GM23338 (cell line): ENCODE data around the gene ARSD. TPM values are rescaled to one million over a fixed set of nuclear protein-coding genes. Genes with fewer than 3 reads are reported as not detected.

Experiments used
- ATAC-seq: fragments of 200-7000 bp; cut with Tn5 transposase; 3 replicates; pipeline ENCODE4 v1.9.1; 2020
- DNase-seq: peaks from one replicate; pipeline ENCODE4 v3.0.0-alpha.2; 2015; ENCODE audit warnings: low spot score
- H2AFZ ChIP-seq: fragments of 200-600 bp; sonication (generic); 2 replicates; pipeline ENCODE4 v1.8.0; 2016; ENCODE audit warnings: antibody characterized with exemption, mild to moderate bottlenecking, moderate library complexity
- H3F3A ChIP-seq: fragments of 200-600 bp; sonication (generic); replicated peaks from 2 replicates; pipeline ENCODE4 v1.8.0; 2017; ENCODE audit warnings: antibody characterized with exemption, mixed run types, low read depth
- H3K27ac ChIP-seq: fragments of 200-600 bp; sonication (generic); 2 replicates; pipeline ENCODE4 v1.6.1; 2016; ENCODE audit warnings: low read depth
- H3K27me3 ChIP-seq: fragments of 200-600 bp; sonication (generic); 2 replicates; pipeline ENCODE4 v1.8.0; 2016; ENCODE audit warnings: mild to moderate bottlenecking, mixed run types, moderate library complexity; ENCODE audit not compliant: insufficient read depth
- H3K36me3 ChIP-seq: fragments of 200-600 bp; sonication (generic); 2 replicates; pipeline ENCODE4 v1.8.0; 2016; ENCODE audit warnings: mild to moderate bottlenecking; ENCODE audit not compliant: insufficient read depth
- H3K4me1 ChIP-seq: fragments of 200-600 bp; sonication (generic); 2 replicates; pipeline ENCODE4 v1.8.0; 2016; ENCODE audit warnings: mild to moderate bottlenecking, moderate library complexity; ENCODE audit not compliant: insufficient read depth
- H3K4me2 ChIP-seq: fragments of 200-600 bp; sonication (generic); 2 replicates; pipeline ENCODE4 v1.7.1; 2017; ENCODE audit warnings: mixed run types
- H3K4me3 ChIP-seq: fragments of 200-600 bp; sonication (generic); 2 replicates; pipeline ENCODE4 v1.6.1; 2016; ENCODE audit warnings: mixed run types
- H3K79me2 ChIP-seq: fragments of 200-600 bp; sonication (generic); replicated peaks from 2 replicates; pipeline ENCODE4 v1.8.0; 2017; ENCODE audit warnings: mild to moderate bottlenecking; ENCODE audit not compliant: insufficient read depth
- H3K9me2 ChIP-seq: fragments of 200-600 bp; sonication (generic); 2 replicates; pipeline ENCODE4 v1.8.0; 2017; ENCODE audit not compliant: insufficient read depth
- H4K20me1 ChIP-seq: fragments of 200-600 bp; sonication (generic); replicated peaks from 2 replicates; pipeline ENCODE4 v1.8.0; 2017; ENCODE audit warnings: mild to moderate bottlenecking; ENCODE audit not compliant: insufficient read depth
- H3K27ac Mint-ChIP-seq: 2 replicates; pipeline ENCODE4 v1.8.0; 2020; ENCODE audit warnings: inconsistent platforms, mild to moderate bottlenecking, moderate library complexity, mixed read lengths
- H3K27me3 Mint-ChIP-seq: 3 replicates; pipeline ENCODE4 v1.8.0; 2022; ENCODE audit warnings: low read depth, mild to moderate bottlenecking, moderate library complexity, mixed read lengths, inconsistent platforms; ENCODE audit not compliant: insufficient read depth, poor library complexity
- H3K36me3 Mint-ChIP-seq: 3 replicates; pipeline ENCODE4 v1.8.0; 2021; ENCODE audit warnings: low read depth, mild to moderate bottlenecking, inconsistent platforms, moderate library complexity, mixed read lengths
- H3K4me1 Mint-ChIP-seq: 3 replicates; pipeline ENCODE4 v1.8.0; 2020; ENCODE audit warnings: mild to moderate bottlenecking, inconsistent platforms, mixed read lengths
- H3K4me3 Mint-ChIP-seq: 3 replicates; pipeline ENCODE4 v1.8.0; 2021; ENCODE audit warnings: moderate library complexity, mild to moderate bottlenecking, inconsistent platforms, mixed read lengths
- H3K9me3 Mint-ChIP-seq: 3 replicates; pipeline ENCODE4 v1.8.0; 2020; ENCODE audit warnings: moderate library complexity, mild to moderate bottlenecking, inconsistent platforms, mixed read lengths
- CREB1 ChIP-seq: fragments of 250-450 bp; sonication (Bioruptor Pico); IDR thresholded peaks from 2 replicates; pipeline ENCODE4 v1.5.0; 2020; ENCODE audit warnings: low read depth, mild to moderate bottlenecking, moderate library complexity
- EZH2 ChIP-seq: fragments of 200-600 bp; sonication (generic); IDR thresholded peaks from one replicate; pipeline ENCODE4 v1.8.0; 2017; ENCODE audit warnings: antibody characterized with exemption, mild to moderate bottlenecking, low read depth; ENCODE audit not compliant: unreplicated experiment
- EZH2phosphoT487 ChIP-seq: fragments of 200-600 bp; sonication (generic); IDR thresholded peaks from one replicate; pipeline ENCODE4 v1.8.1; 2018; ENCODE audit warnings: antibody characterized with exemption; ENCODE audit not compliant: unreplicated experiment
- NANOG ChIP-seq: IDR thresholded peaks from 2 replicates; pipeline ENCODE4 v1.6.1; 2016; ENCODE audit warnings: antibody characterized with exemption, borderline replicate concordance
- POLR2AphosphoS5 ChIP-seq: IDR thresholded peaks from 2 replicates; pipeline ENCODE4 v1.6.1; 2016; ENCODE audit warnings: antibody characterized with exemption, low read depth
- STAT1 ChIP-seq: IDR thresholded peaks from one replicate; pipeline ENCODE4 v1.6.1; 2016; ENCODE audit warnings: antibody characterized with exemption; ENCODE audit not compliant: unreplicated experiment
- ZNF114 ChIP-seq: fragments of 250-450 bp; sonication (Bioruptor Pico); IDR thresholded peaks from 2 replicates; pipeline ENCODE4 v1.5.0; 2020; ENCODE audit warnings: mild to moderate bottlenecking, moderate library complexity
- ZNF331 ChIP-seq: fragments of 250-450 bp; sonication (Bioruptor Pico); IDR thresholded peaks from 2 replicates; pipeline ENCODE4 v1.5.0; 2020; ENCODE audit warnings: low read depth, mild to moderate bottlenecking, moderate library complexity
- polyA plus RNA-seq: library from polyadenylated mRNA; unstranded; fragments of >200 nt; fragmentation: Nextera tagmentation; extraction: Ambion mirVana; gene quantifications from 2 replicates; pipeline ENCODE4 v1.2.1, GENCODE V29; 2016
- total RNA-seq: library from RNA; depleted of rRNA; stranded (reverse); fragments of >200 nt; shearing (Covaris generic); gene quantifications from 2 replicates; pipeline ENCODE4 v1.2.3, GENCODE V29; 2014
- TF ChIP-seq, protein P1 (sequence below), 2 experiments: fragments of 200-600 bp in 1 of 2; sonication (generic) in 1 of 2; conservative IDR thresholded peaks; 2 replicates each; pipeline versions ENCODE4 v1.5.1 to v1.6.1; 2016 to 2017; ENCODE audit warnings: antibody characterized with exemption in 2 of 2, low read depth in 2 of 2, mild to moderate bottlenecking in 2 of 2, moderate library complexity in 1 of 2
- TF ChIP-seq, protein P2 (sequence below): IDR thresholded peaks from 2 replicates; pipeline ENCODE4 v1.6.1; 2016; ENCODE audit warnings: antibody characterized with exemption
- TF ChIP-seq, protein P3 (sequence below): fragments of 250-450 bp; sonication (Bioruptor Pico); IDR thresholded peaks from 2 replicates; pipeline ENCODE4 v1.5.0; 2020; ENCODE audit warnings: mild to moderate bottlenecking, moderate library complexity

ARSD gene
- total and polyA plus RNA-seq, 2 experiments from 2014 or later = 1.3 to 1.7 TPM

DNA sequence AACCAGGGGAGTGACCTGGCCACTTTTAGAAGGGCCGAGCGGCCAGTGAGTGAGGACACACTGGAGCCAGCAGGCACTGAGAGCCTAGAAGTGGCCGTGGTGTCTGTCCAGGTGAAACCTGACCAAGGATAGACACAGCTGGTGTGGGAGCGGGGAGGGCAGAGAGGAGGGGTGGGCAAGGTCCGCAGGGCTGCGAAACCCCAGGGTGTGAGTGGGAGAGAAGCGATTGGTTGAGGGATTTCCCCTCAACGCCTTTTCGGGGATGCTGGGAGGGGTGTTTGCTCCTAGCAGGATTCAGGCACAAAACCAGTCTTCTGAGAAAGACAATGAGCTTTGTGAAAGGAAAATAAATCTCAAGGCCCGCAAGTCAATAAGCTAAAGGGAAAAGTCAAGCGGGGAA lies 33.2 kb upstream of the ARSD start:
- H3F3A ChIP-seq = no peaks in the 10 kb centered on the region
- no peak overlapping the region for H3K27ac Mint-ChIP-seq
- peaks cover 22% of the 10 kb centered on the region for H3K4me1 ChIP-seq
- peaks cover 2% of the 10 kb centered on the region for H3K27me3 Mint-ChIP-seq
- no peak overlapping the region for H2AFZ ChIP-seq
- no peak for TF ChIP-seq STAT1
- TF ChIP-seq, protein P1, sequence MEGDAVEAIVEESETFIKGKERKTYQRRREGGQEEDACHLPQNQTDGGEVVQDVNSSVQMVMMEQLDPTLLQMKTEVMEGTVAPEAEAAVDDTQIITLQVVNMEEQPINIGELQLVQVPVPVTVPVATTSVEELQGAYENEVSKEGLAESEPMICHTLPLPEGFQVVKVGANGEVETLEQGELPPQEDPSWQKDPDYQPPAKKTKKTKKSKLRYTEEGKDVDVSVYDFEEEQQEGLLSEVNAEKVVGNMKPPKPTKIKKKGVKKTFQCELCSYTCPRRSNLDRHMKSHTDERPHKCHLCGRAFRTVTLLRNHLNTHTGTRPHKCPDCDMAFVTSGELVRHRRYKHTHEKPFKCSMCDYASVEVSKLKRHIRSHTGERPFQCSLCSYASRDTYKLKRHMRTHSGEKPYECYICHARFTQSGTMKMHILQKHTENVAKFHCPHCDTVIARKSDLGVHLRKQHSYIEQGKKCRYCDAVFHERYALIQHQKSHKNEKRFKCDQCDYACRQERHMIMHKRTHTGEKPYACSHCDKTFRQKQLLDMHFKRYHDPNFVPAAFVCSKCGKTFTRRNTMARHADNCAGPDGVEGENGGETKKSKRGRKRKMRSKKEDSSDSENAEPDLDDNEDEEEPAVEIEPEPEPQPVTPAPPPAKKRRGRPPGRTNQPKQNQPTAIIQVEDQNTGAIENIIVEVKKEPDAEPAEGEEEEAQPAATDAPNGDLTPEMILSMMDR (conservative IDR thresholded peaks at IDR 0.05; ENCODE audit: low read depth in 2 of 2) = no peak
- TF ChIP-seq, protein P2, sequence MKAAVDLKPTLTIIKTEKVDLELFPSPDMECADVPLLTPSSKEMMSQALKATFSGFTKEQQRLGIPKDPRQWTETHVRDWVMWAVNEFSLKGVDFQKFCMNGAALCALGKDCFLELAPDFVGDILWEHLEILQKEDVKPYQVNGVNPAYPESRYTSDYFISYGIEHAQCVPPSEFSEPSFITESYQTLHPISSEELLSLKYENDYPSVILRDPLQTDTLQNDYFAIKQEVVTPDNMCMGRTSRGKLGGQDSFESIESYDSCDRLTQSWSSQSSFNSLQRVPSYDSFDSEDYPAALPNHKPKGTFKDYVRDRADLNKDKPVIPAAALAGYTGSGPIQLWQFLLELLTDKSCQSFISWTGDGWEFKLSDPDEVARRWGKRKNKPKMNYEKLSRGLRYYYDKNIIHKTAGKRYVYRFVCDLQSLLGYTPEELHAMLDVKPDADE = no peak
- TF ChIP-seq EZH2 = no peak
- TF ChIP-seq ZNF114 (CRISPR knock-in tag) = no peak
- no peak for TF ChIP-seq EZH2phosphoT487
- no peak for TF ChIP-seq POLR2AphosphoS5
- H4K20me1 ChIP-seq = no peaks in the 10 kb centered on the region
- peak overlapping the region; percentile 76; the same call in 1 of the 2 replicates for H3K27ac ChIP-seq
- no peaks in the 10 kb centered on the region for H3K9me3 Mint-ChIP-seq
- no peak overlapping the region for H3K4me3 Mint-ChIP-seq
- H3K4me2 ChIP-seq = peak overlapping the region; percentile 43; the same call in 1 of the 2 replicates
- no peaks in the 10 kb centered on the region for H3K36me3 ChIP-seq
- ATAC-seq = peak; percentile 73
- H3K79me2 ChIP-seq = no peaks in the 10 kb centered on the region
- peaks cover 29% of the 10 kb centered on the region for H3K4me1 Mint-ChIP-seq
- no peak for DNase-seq
- no peak overlapping the region for H3K4me3 ChIP-seq
- H3K36me3 Mint-ChIP-seq = no peaks in the 10 kb centered on the region
- H3K9me2 ChIP-seq = no peaks in the 10 kb centered on the region
- H3K27me3 ChIP-seq = no peaks in the 10 kb centered on the region

DNA sequence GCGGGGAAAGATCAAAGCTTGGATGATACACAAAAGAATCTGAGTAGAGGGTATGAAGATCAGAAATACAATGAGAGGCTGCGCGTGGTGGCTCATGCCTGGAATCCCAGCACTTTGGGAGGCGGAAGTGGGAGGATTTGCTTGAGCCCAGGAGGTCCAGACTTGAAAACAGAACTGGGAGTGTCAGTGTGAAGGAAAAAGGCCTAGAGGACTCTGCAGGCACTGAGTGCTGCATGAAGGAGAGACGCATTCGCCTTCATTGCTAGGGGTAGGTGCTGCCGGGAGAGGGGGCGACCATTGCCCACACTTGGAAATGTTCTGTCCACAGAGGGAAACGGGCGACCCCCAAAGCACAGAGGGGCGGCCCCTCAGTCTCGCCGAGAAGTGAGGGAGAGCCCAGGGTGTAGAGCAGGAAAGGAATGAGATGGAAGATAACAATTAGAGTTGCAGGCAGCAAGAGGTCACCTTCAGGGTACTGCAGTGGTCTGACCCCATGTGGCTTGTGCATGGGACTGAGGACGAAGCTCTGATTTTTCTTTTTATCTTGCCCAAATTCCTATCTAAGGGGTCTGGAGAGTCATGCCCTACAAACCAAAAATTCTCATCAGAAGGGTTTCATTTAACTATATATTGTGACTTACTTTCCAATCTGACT lies 31.8 kb upstream of the ARSD start:
- no peak overlapping the region for H3K4me3 ChIP-seq
- Mint-ChIP-seq H3K27ac (no peak overlapping the region; the same call in 1 of the 2 replicates), H3K36me3 (no peaks in the 10 kb centered on the region), H3K4me1 (peaks cover 29% of the 10 kb centered on the region), H3K27me3 (peaks cover 2% of the 10 kb centered on the region), H3K4me3 (no peak overlapping the region), H3K9me3 (no peaks in the 10 kb centered on the region)
- H3K36me3 ChIP-seq = no peaks in the 10 kb centered on the region
- H3K4me1 ChIP-seq = peaks cover 22% of the 10 kb centered on the region
- peak; percentile 10 for DNase-seq
- ATAC-seq = peak; percentile 54
- no peaks in the 10 kb centered on the region for H4K20me1 ChIP-seq
- H2AFZ ChIP-seq = no peak overlapping the region
- peak overlapping the region; percentile 32; the same call in 1 of the 2 replicates for H3K4me2 ChIP-seq
- no peaks in the 10 kb centered on the region for H3K27me3 ChIP-seq
- no peaks in the 10 kb centered on the region for H3K79me2 ChIP-seq
- H3K9me2 ChIP-seq = no peaks in the 10 kb centered on the region
- peak overlapping the region; percentile 87 for H3K27ac ChIP-seq
- H3F3A ChIP-seq = no peaks in the 10 kb centered on the region
- TF ChIP-seq CREB1 (CRISPR knock-in tag) = no peak
- no peak for TF ChIP-seq EZH2
- TF ChIP-seq, protein P3, sequence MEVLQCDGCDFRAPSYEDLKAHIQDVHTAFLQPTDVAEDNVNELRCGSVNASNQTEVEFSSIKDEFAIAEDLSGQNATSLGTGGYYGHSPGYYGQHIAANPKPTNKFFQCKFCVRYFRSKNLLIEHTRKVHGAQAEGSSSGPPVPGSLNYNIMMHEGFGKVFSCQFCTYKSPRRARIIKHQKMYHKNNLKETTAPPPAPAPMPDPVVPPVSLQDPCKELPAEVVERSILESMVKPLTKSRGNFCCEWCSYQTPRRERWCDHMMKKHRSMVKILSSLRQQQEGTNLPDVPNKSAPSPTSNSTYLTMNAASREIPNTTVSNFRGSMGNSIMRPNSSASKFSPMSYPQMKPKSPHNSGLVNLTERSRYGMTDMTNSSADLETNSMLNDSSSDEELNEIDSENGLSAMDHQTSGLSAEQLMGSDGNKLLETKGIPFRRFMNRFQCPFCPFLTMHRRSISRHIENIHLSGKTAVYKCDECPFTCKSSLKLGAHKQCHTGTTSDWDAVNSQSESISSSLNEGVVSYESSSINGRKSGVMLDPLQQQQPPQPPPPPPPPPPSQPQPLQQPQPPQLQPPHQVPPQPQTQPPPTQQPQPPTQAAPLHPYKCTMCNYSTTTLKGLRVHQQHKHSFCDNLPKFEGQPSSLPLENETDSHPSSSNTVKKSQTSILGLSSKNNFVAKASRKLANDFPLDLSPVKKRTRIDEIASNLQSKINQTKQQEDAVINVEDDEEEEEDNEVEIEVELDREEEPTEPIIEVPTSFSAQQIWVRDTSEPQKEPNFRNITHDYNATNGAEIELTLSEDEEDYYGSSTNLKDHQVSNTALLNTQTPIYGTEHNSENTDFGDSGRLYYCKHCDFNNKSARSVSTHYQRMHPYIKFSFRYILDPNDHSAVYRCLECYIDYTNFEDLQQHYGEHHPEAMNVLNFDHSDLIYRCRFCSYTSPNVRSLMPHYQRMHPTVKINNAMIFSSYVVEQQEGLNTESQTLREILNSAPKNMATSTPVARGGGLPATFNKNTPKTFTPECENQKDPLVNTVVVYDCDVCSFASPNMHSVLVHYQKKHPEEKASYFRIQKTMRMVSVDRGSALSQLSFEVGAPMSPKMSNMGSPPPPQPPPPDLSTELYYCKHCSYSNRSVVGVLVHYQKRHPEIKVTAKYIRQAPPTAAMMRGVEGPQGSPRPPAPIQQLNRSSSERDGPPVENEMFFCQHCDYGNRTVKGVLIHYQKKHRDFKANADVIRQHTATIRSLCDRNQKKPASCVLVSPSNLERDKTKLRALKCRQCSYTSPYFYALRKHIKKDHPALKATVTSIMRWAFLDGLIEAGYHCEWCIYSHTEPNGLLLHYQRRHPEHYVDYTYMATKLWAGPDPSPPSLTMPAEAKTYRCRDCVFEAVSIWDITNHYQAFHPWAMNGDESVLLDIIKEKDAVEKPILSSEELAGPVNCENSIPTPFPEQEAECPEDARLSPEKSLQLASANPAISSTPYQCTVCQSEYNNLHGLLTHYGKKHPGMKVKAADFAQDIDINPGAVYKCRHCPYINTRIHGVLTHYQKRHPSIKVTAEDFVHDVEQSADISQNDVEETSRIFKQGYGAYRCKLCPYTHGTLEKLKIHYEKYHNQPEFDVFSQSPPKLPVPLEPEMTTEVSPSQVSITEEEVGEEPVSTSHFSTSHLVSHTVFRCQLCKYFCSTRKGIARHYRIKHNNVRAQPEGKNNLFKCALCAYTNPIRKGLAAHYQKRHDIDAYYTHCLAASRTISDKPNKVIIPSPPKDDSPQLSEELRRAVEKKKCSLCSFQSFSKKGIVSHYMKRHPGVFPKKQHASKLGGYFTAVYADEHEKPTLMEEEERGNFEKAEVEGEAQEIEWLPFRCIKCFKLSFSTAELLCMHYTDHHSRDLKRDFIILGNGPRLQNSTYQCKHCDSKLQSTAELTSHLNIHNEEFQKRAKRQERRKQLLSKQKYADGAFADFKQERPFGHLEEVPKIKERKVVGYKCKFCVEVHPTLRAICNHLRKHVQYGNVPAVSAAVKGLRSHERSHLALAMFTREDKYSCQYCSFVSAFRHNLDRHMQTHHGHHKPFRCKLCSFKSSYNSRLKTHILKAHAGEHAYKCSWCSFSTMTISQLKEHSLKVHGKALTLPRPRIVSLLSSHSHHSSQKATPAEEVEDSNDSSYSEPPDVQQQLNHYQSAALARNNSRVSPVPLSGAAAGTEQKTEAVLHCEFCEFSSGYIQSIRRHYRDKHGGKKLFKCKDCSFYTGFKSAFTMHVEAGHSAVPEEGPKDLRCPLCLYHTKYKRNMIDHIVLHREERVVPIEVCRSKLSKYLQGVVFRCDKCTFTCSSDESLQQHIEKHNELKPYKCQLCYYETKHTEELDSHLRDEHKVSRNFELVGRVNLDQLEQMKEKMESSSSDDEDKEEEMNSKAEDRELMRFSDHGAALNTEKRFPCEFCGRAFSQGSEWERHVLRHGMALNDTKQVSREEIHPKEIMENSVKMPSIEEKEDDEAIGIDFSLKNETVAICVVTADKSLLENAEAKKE (CRISPR knock-in tag) = no peak
- no peak for TF ChIP-seq ZNF331 (CRISPR knock-in tag)
- TF ChIP-seq NANOG = no peak
